T-helper 1 cell (primary cell): Measurements from ENCODE around the gene ACD.
"Not testable (repeated sequence)": the region's sequence is repeated elsewhere in the genome, so short reads cannot be mapped to it uniquely, and the experiment has no call there.

Experiments used
- DNase-seq, 5 donors: peaks; one replicate each; pipeline ENCODE4 v3.0.0-alpha.2; 2012 to 2020
- total RNA-seq, 4 donors: gene quantifications; one replicate each; lab custom pipeline; 2026; lab: John Stamatoyannopoulos, UW

ACD gene
- total RNA-seq, result 31.4 to 44.7 (median 37.6) reads per million in 4 donors

- peak; percentile 85 to 96 (median 89) for DNase-seq
Observed at GRCh38 chr16:67659675-67660563, at the start of gene ACD. TSS of gene ACD (minus strand) at chr16:67660260. CDS start at chr16:67660220, 40 bp downstream.

DNA sequence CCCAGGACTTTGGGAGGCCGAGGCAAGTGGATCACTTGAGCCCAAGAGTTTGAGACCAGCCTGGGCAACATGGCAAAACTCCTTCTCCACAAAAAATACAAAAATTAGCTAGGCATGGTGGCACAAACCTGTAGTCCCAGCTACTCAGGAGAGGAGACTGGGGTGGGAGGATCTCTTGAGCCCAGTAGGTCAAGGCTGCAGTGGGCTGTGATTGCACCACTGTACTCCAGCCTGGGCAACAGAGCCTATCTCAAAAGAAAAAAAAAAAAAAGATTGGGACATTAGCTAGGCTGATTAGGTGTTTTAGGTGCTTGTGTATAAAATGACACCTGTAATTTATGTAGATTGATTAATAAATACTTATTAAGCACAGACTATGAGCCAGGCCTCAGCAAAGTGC, 49.0 kb upstream of the ACD start:
- no peak for DNase-seq

DNA sequence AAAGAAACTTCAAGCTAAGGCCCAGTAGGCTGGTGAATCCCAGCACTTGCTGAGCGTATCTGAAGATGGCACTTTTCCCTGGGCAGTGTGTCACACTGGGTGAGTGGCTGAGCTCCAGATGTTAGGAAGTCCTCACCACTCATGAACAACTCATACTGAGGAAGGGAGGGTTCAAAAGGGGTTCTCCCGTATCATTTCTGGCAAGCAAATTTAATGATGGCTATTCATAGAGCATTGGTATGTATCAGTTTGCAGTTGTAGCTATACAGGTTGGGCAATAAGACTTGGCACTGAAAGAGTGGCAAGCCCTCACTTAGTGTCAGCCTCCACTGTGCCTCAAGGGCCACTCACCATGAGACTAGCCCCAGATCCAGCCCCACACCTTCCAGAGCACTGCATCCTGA, 48.3 kb upstream of the ACD start:
- no peak for DNase-seq

- DNase-seq, result no peak
Observed at GRCh38 chr16:67707790-67708189, 47.7 kb upstream of the ACD start.

DNA sequence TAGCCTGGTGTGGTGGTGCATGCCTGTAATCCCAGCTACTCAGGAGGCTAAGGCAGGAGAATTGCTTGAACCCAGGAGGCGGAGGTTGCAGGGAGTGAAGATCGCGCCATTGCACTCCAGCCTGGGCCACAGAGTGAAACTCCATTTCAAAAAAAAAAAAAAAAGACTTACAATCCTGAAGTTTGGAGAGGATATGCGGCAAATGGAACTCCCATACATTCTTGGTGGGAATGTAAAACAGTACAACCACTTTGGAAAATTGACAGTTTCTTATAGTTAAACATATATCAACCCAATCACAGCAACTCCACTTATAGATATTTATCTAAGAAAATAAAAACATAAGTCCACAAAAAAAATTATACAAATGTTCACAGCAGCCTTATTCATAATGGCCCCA, 47.1 kb upstream of the ACD start:
- no peak for DNase-seq

DNA sequence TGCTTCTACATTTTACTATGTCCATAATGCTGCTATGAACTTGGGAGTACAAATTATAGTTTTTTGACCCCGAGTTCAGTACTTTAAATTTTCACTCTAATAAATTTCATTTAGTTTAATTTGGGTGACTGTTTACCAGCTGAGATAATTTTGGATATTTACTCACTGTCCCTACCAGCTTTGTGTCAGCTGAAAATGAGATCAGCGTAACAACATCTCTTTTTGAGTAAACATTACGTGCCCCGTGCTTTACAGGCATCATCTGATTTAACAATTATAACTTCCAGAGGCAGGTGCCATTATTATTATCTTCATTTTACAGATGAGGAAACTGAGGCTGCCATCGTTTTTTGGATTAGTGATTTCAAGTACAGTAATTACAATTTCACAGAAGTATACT, 44.0 kb upstream of the ACD start:
- no peak for DNase-seq

- DNase-seq, result peak in 1 of 5 donors; percentile 64
Observed at GRCh38 chr16:67703626-67704025, 43.6 kb upstream of the ACD start.

DNA sequence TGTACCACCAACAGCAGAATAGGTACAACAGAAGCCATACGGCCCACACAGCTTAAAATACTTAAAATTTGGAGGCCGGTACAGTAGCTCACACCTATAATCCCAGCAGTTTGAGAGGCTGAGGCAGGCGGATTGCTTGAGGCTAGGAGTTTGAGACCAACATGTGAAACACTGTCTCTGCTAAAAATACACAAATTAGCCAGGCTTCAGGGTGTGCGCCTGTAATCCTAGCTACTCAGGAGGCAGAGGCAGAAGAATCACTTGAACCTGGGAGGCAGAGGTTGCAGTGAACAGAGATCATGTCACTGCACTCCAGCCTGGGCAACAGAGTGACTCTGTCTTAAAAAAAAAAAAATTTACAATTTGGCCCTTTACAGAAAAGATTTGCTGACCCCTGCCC, 42.1 kb upstream of the ACD start:
- no peak for DNase-seq

- DNase-seq, result no peak
Observed at GRCh38 chr16:67701420-67701819, 41.4 kb upstream of the ACD start.

DNA sequence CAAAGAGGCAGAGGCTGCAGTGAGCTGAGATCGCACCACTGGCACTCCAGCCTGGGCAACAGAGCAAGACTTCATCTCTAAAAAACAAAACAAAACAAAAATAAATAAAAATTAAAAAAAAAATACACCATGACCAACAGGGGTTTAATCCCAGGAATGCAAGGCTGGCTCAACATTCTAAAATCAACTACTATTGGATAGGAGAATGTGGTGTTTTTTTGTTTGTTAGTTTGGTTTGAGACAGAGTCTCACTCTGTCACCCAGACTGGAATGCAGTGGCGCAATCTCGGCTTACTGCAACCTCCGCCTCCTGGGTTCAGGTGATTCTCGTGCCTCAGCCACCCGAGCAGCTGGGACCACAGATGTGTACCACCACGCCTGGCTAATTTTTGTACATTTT, 39.2 kb upstream of the ACD start:
- no peak for DNase-seq

DNA sequence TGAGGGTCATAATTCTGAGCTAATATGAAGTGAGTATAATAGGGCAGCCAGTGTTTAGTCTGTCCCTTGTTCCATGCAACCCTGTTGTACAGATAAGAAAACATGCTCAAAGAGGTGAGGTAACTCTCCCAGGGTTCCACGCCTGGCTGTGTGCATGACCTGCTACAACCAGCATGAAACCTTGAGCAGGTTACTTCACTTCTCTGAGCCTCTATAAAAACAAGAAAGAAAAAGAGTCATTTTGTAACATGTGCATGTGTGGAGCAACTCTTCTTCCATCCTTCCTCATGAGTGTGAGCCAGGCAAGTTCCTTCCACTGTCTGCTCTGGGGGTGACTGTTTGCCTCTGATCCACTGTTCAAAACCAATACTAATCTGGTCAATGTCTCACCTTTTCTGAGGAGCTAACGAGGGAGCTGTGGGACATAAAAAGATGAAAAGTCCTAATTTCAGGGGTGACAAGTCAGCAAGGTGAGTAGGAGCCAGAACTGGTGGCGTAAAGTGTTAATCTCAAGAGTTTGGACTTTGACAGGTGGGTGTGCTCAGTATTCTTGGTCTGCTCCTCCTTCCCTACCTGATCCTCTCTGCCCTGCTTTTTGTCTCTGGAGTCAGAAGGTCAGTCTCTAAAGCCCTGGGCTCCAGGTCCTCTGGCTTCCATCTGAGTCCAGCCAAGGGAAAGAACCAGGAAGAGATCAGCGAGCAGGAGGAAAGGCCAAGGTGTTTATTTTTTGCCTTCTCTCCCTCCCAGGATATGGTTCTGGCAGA, 37.5 kb upstream of the ACD start:
- no peak for DNase-seq

GRCh38 chr16:67694611-67695010, 34.6 kb upstream of the ACD start:
- no peak for DNase-seq

DNA sequence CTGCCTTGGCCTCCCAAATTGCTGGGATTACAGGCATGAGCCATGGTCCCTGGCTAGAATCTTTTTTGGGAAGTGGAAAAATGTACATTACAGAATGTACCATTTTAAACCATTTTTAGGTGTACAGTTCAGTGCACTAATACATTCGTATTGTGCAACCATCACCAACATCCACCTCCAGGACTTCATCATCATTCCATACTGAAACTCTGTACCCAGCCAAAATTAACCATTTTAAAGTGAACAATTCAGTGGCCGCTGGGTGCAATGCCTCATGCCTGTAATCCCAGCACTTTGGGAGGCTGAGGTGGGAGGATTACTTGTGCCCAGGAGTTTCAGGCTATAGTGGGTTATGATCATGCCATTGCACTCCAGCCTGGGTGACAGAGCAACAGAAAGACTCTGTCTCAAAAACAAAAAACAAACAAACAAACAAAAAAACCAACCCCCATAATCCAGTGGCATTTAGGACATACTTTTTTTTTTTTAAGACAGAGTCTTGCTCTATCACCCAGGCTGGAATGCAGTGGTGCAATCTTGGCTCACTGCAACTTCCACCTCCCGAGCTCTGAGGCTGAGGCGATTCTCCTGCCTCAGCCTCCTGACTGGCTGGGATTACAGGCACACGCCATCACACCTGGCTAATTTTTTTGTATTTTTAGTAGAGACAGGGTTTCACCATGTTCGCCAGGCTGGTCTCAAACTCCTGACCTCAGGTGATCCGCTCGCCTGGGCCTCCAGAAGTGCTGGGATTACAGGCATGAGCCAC, 33.6 kb upstream of the ACD start:
- DNase-seq, result not testable (repeated sequence)

DNA sequence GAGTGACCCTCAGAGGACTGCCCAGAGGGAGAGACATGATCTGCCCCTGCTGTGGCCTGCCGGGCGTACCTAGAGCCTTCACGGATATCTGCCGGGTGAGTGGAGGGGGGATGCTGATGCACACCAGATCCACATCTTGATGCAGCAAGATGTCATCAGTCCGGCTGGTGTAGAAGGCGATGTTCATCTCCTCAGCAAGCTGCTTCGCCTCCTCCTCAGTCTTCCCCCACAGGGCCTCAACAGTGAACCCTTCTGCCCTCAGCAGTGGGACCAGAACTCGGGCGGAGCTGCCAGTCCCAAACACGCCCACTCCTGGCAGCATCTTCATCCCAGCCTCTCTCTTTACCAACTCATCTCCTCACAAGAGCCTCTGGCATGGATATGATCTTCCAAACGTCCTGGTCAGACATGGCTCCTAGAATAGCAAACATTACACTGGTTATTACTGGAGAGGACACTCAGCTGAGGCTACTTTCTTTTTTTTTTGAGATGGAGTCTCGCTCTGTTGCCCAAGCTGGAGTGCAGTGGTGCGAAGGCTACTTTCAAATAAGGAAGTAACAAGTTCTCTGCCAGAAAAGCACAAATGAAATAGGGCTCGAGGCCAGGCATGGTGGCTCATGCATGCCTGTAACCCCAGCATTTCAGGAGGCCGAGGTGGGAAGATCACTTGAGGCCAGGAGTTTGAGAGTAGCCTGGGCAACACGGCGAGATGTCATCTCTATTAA, 25.5 kb upstream of the ACD start:
- no peak for DNase-seq

GRCh38 chr16:67683767-67684166, 23.7 kb upstream of the ACD start:
- no peak for DNase-seq

DNA sequence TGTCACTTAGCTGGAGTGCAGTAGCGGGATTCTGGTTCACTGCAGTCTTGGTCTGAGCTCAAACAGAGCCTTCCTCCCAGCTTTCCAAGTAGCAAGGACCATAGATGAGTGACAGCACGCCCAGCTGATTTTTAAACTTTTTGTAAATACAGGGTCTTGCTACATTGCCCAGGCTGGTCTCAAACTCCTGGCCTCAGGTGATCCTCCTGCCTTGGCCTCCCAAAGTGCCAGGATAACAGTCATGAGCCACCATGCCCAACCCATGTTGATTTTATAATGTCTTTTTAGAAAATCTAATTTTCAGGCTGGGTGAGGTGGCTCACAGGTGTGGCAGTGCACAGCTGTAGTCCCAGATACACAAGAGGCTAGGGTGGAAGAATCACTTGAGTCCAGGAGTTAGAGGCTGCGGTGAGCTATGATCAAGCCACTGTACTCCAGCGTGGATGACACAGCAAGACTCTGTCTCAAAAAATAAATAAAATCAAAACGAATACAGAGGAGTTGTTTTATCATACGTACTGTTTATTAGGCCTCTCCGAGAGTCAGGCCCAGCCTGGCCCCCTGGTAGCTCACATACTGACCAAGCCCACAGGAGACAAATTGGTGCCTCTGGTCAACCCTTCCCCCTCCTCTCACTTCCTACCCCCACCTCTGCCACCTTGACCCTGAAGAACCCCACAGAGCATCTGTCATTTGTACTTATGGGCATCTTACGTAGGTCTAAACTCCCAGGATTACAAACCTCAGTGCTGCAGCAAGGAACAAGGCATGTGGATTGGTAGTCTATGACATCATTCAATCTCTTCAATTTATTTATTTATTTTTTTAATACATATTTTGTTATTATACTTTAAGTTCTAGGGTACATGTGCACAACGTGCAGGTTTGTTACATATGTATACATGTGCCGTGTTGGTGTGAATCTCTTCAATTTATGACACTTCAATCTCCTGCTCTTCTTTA, 20.2 kb upstream of the ACD start:
- no peak for DNase-seq

DNA sequence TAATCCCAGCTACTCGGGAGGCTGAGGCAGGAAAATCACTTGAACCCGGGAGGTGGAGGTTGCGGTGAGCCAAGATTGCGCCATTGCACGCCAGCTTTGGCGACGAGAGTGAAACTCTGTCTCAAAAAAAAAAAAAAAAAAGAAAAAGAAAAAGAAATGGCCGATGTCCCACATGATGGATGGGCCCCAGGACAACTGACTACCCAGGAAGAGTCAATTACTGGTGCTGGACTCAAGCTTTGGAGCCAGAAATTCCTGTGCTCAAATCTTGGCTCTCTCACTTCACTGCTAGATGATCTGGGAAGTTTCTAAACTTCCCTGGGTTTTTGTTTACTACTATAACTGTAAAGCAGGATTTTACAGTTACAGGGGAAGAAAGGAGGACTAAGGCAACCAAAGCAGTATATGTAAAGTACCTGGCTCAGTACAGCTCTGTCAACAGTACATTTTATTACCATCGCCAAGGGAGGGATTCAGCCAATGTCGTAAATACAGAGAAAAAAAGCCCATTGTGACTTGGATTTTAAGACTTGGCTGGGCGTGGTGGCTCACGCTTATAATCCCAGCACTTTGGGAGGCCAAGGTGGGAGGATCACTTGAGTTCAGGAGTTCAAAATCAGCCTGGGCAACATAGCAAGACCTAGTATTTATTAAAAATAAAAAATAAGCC, 18.4 kb upstream of the ACD start:
- DNase-seq, result no peak

- no peak for DNase-seq
Observed at GRCh38 chr16:67677712-67678111, 17.7 kb upstream of the ACD start.

DNA sequence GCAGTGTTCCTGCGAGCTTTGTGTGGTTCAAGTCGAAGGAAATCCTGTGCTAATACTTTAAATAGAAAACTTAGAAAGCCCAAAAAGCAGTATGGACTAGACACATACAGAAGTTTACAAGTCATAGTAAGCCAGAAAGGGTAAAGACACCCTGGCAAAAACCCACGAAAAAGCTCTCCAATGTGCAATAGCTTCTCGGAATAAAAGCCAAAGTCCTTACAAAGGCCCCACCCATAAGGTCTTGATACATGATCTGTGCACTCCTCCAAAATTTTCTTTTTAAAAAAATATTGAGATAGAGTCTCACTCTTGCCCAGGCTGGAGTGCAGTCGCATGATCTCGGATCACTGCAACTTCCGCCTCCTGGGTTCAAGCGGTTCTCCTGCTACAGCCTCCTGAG, 16.9 kb upstream of the ACD start:
- no peak for DNase-seq

DNA sequence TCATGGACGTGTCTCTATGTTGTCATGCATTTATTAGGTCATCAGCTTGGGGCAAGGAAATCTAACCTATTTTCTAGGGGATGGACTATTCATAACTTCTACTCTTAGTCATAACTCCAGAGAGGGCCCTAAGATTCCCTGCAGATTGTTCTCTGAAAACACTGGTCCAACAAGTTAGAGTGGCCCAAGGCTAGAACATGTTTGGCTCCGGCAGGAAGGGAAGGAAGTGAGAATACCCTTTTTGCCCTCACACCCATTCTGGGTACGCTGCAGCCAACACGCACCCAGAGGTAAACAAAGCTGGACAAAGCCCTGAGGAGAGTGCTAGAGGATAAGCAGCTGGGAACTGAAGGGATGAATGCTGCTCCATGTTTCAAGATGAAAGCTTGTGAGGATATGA, 16.5 kb upstream of the ACD start:
- no peak for DNase-seq

DNA sequence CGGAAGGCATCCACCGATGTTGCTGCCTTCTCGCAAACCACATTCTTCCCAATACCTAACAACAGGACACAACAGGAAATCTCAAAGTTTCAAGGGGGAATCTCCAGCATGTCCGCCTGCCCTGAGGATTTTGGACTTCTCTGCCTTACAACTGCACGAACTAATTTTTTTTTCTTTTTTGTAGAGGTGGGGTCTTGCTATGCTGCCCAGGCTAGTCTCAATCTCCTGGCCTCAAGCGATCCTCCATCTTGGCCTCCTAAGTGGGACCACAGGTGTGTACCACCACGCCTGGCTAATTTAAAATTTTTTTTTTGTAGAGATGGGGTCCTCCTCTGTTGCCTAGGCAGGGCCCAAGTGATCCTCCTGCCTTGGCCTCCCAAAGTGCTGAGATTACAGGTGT, 15.9 kb upstream of the ACD start:
- DNase-seq, result no peak
